Activated CD4-positive, alpha-beta T cell treated with anti-CD3 and anti-CD28 coated beads, Interleukin-2, amount 10 ng/mL, durations not matched to agents 7 days and 5 days (primary cell): ENCODE data around the gene INSIG2. TPM values are rescaled to one million over a fixed set of nuclear protein-coding genes. Genes with fewer than 3 reads are reported as not detected.

Experiments
- CTCF ChIA-PET: fragments of 350-600 bp; sonication (Branson Sonifier 250); formaldehyde crosslinking; loops from one replicate; lab custom pipeline; 2021; ENCODE audit warnings: antibody characterized with exemption; lab: Charles Lee
- POLR2A ChIA-PET: fragments of 350-600 bp; sonication (Branson Sonifier 250); formaldehyde crosslinking; loops from one replicate; lab custom pipeline; 2021; ENCODE audit warnings: antibody characterized with exemption; lab: Charles Lee
- DNase-seq: peaks from one replicate; pipeline ENCODE4 v3.0.0-alpha.2; 2020
- H3K27ac Mint-ChIP-seq: one replicate; pipeline ENCODE4 v1.8.0; 2021; ENCODE audit warnings: mild to moderate bottlenecking, moderate library complexity, mixed read lengths
- H3K27me3 Mint-ChIP-seq: one replicate; pipeline ENCODE4 v1.8.0; 2021; ENCODE audit warnings: mixed read lengths
- H3K36me3 Mint-ChIP-seq: one replicate; pipeline ENCODE4 v1.8.0; 2021; ENCODE audit warnings: low read depth, mixed read lengths
- H3K4me1 Mint-ChIP-seq: one replicate; pipeline ENCODE4 v1.8.0; 2021; ENCODE audit warnings: mixed read lengths
- H3K4me3 Mint-ChIP-seq: one replicate; pipeline ENCODE4 v1.8.0; 2021; ENCODE audit warnings: mild to moderate bottlenecking, moderate library complexity, mixed read lengths
- H3K9me3 Mint-ChIP-seq: one replicate; pipeline ENCODE4 v1.8.0; 2021; ENCODE audit warnings: mixed read lengths
- total RNA-seq, 2 experiments: library from RNA; stranded (reverse); gene quantifications; one replicate each; pipeline ENCODE4 v1.2.3, GENCODE V29; 2021

INSIG2 gene
- total RNA-seq, 2 experiments from 2014 or later = 18.4 to 25.4 TPM

- Mint-ChIP-seq H3K4me1 (peaks cover 6% of the 10 kb centered on the region), H3K27me3 (peaks cover 30% of the 10 kb centered on the region), H3K9me3 (no peaks in the 10 kb centered on the region), H3K36me3 (no peaks in the 10 kb centered on the region), H3K27ac (no peak overlapping the region), H3K4me3 (no peak overlapping the region)
- CTCF ChIA-PET = interaction anchor here (0.7 kb wide), 1 partner anchor 20 kb away, joined by 3 read pairs; no protein-coding TSS in a partner anchor
- no peak for DNase-seq
- POLR2A ChIA-PET = no interaction called here
Measured at GRCh38 chr2:118065015-118065706, 23.1 kb upstream of the INSIG2 start.

DNA sequence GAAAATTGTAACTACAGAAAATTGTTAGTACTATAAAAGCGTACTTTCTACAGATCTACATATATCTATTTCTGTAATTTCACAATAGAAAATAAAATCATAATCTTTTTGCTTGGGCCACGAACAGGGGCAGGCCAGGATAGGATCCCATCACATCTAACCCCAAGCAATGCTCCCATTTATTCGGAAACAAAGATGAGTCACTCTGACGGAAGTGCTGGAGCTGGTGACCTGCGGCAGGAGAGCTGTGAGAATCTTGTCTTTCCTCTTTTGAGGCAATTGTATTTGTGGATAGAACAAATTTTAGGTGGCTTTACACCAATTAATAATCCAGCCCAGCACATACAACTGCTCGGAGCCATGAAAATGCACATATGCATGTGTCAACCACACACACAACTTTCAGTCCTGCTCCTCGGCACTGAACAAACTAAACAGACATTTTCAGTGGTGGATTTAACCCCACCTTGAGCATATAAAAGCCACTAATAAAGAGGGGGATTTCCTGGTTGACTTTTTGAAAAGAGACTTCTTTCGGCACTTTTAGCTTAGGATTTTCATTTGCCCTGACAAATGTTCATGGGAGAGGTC lies 22.3 kb upstream of the INSIG2 start:
- CTCF ChIA-PET = interaction anchor here (0.7 kb wide), 1 partner anchor 35 kb away, joined by 3 read pairs; no protein-coding TSS in a partner anchor
- Mint-ChIP-seq H3K4me3 (no peak overlapping the region), H3K36me3 (no peaks in the 10 kb centered on the region), H3K27me3 (peaks cover 30% of the 10 kb centered on the region), H3K27ac (no peak overlapping the region), H3K4me1 (peaks cover 2% of the 10 kb centered on the region), H3K9me3 (no peaks in the 10 kb centered on the region)
- DNase-seq = no peak
- POLR2A ChIA-PET = no interaction called here

DNA sequence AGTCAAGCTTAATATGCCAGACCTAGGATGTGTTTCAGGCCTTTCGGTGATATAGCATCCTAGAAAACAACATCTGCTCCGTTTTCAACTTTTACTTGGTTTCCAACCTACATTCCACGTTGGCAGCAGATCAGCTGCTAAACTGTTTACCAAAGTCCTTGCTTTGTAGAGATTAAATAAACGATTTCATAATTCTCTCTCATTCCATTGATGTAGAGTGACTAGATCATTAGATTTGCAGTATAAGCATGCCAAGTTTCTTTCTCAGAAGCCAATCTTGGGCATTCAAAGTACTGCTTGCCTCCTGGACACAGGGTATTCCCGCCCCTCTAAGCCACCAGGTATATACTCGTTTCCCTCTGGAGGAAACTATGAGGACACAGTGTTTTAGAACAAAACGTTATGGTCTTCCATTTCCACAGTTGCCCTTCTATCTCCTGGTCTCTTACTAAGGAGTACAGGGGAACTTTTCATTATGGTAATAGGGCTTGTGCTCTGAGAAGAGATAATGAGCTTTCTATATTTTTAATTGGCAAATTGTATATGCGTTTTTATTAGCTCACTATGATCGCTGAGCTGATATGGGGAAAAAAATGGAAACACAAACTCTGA lies 10.5 kb upstream of the INSIG2 start:
- DNase-seq = no peak
- ChIA-PET POLR2A (no interaction called here), CTCF (interaction anchor here (0.8 to 2.3 kb wide), 3 partner anchors 9 to 29 kb away, joined by 3 to 9 read pairs (median 4); partner anchors contain the start of gene INSIG2)
- Mint-ChIP-seq H3K36me3 (no peaks in the 10 kb centered on the region), H3K27me3 (peaks cover 34% of the 10 kb centered on the region), H3K4me1 (no peaks in the 10 kb centered on the region), H3K4me3 (no peak overlapping the region), H3K27ac (no peak overlapping the region), H3K9me3 (no peaks in the 10 kb centered on the region)

DNA sequence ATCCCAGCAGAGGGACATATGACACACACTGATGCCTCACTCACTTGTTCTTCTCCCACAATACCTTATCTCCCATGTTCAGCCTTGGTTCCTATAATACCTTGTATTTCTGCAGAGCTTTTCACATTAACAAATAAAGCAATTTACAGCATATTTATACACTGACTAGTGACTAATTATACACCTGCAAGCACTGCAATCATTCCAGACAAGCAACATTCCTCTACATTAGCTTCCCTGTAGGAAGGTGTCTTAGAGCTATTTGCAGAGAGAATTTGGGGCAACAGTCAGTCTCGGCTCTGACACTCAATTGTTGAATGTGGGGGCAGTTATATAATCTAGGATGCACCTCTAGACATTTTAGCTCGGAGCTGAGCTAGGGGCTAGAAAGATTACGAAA lies 9.5 kb upstream of the INSIG2 start:
- Mint-ChIP-seq H3K27me3 (peaks cover 42% of the 10 kb centered on the region), H3K27ac (no peak overlapping the region), H3K36me3 (no peaks in the 10 kb centered on the region), H3K9me3 (no peaks in the 10 kb centered on the region), H3K4me3 (no peak overlapping the region), H3K4me1 (no peaks in the 10 kb centered on the region)
- POLR2A ChIA-PET = no interaction called here
- no peak for DNase-seq
- CTCF ChIA-PET = interaction anchor here (0.8 to 2.3 kb wide), 3 partner anchors 10 to 49 kb away, joined by 3 to 9 read pairs (median 3); no protein-coding TSS in a partner anchor

DNA sequence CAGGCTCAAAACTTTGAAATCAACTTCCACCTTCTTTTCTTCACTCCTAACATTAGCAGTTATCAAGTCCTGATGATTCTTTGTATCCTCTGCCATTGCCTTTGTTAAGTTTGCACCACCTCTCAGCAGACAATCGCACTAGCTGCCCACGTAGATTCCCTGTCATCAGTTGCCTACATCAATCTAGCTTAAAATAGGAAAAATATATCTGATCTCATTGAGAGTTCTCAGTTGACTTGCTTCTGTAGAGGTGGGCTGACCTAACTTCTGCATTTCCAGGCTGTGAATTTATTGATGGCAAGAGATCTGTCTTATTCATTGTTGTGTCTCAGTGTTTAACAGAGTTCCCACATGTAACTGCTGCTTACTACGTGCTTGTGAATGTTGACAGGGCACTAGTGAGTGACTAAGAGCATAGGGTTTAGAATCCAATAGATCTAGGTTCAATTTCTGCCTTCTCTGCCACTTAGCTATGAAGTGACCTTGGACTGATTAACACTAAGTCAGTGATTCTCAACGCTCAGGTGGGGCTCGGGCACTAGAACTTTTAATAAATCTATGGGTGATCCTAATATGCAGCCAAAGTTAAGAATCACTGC lies 3.7 kb upstream of the INSIG2 start:
- ChIA-PET POLR2A (interaction anchor here (0.6 kb wide), 1 partner anchor 35 kb away, joined by 3 read pairs; no protein-coding TSS in a partner anchor), CTCF (interaction anchor here (0.9 to 1.3 kb wide), 2 partner anchors 17 to 20 kb away, joined by 3 read pairs; no protein-coding TSS in a partner anchor)
- Mint-ChIP-seq H3K36me3 (no peaks in the 10 kb centered on the region), H3K4me3 (no peak overlapping the region), H3K27ac (no peak overlapping the region), H3K9me3 (no peaks in the 10 kb centered on the region), H3K27me3 (peaks cover 42% of the 10 kb centered on the region), H3K4me1 (peaks cover 10% of the 10 kb centered on the region)
- DNase-seq = no peak

DNA sequence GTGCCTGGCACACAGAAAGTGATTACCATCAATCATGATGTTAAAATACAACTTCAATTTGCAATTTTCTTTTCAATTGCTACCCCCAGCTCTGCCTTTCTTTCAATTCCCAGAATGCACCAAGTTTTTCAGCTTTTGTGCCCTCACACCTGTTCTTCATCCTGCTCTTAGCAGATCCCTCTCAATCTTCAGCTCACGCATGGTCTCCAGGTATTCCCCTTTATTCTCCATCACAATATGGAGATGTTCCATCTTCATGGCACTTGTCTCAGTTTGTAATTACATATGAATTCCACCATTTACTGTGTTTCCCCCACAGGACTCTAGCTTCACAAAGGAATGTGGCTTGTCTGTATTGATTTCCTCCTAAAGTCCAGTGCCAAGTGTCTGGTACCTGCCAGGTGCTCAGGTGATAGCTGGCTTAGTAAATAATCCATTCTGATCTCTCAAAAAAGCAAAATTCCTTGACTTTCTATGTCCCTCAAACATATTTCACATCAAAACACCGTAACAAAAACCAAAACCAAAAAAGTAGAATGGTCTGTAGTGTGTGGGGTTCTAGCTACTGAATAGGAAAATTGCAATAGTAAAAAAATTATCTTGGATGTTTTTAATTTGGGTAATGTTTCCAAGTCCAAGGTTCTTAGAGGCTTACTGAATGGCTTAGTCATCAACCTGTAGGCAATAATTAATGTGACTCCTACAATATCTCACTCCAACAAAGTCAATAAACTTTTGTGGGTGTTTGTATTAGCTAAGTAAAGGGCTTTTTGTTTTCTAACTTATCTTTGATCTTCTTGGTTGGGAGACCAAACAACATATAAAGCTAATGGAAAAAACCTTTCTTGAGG lies 2.9 kb upstream of the INSIG2 start:
- Mint-ChIP-seq H3K27me3 (peaks cover 40% of the 10 kb centered on the region), H3K27ac (no peak overlapping the region), H3K4me3 (no peak overlapping the region), H3K4me1 (peaks cover 15% of the 10 kb centered on the region), H3K36me3 (no peaks in the 10 kb centered on the region), H3K9me3 (no peaks in the 10 kb centered on the region)
- DNase-seq = no peak
- CTCF ChIA-PET = interaction anchor here (0.6 to 1.3 kb wide), 3 partner anchors 18 to 85 kb away, joined by 3 to 4 read pairs (median 3); no protein-coding TSS in a partner anchor
- POLR2A ChIA-PET = no interaction called here

GRCh38 chr2:118086024-118086633 lies 2.1 kb upstream of the INSIG2 start:
- CTCF ChIA-PET = no interaction called here

GRCh38 chr2:118089139-118089800 lies 999 bp downstream of the INSIG2 start:
- POLR2A ChIA-PET = no interaction called here
- Mint-ChIP-seq H3K9me3 (no peaks in the 10 kb centered on the region), H3K4me3 (peak overlapping the region; percentile 94), H3K27ac (peak overlapping the region; percentile 91), H3K36me3 (peaks cover 4% of the 10 kb centered on the region), H3K4me1 (peaks cover 33% of the 10 kb centered on the region), H3K27me3 (peaks cover 12% of the 10 kb centered on the region)
- CTCF ChIA-PET = interaction anchor here (0.6 to 2.7 kb wide), 8 partner anchors 14 to 1109 kb away, joined by 3 to 10 read pairs (median 3); partner anchors contain the start of gene DDX18
- peak; percentile 46 for DNase-seq

More at GRCh38 chr2:118086024-118086633, 2.1 kb upstream of the INSIG2 start:
- Mint-ChIP-seq H3K9me3 (no peaks in the 10 kb centered on the region), H3K4me1 (peaks cover 19% of the 10 kb centered on the region), H3K27me3 (peaks cover 33% of the 10 kb centered on the region), H3K4me3 (no peak overlapping the region), H3K27ac (no peak overlapping the region), H3K36me3 (no peaks in the 10 kb centered on the region)
- POLR2A ChIA-PET = no interaction called here
- DNase-seq = no peak

GRCh38 chr2:118090387-118091139 lies 2.3 kb downstream of the INSIG2 start:
- Mint-ChIP-seq H3K27ac (no peak overlapping the region), H3K4me3 (peak overlapping the region; percentile 31), H3K36me3 (peaks cover 6% of the 10 kb centered on the region), H3K9me3 (no peaks in the 10 kb centered on the region), H3K27me3 (peaks cover 2% of the 10 kb centered on the region), H3K4me1 (peaks cover 40% of the 10 kb centered on the region)
- ChIA-PET CTCF (interaction anchor here (0.6 to 2.7 kb wide), 2 partner anchors 276 to 1107 kb away, joined by 3 to 10 read pairs; partner anchors contain the start of gene DDX18), POLR2A (no interaction called here)
- no peak for DNase-seq

- peaks cover 8% of the 10 kb centered on the region for H3K36me3 Mint-ChIP-seq
Measured at GRCh38 chr2:118091140-118091478, 2.8 kb downstream of the INSIG2 start.

More at GRCh38 chr2:118091140-118091478, 2.8 kb downstream of the INSIG2 start:
- H3K27me3 Mint-ChIP-seq = peaks cover 2% of the 10 kb centered on the region
- no peak overlapping the region for H3K27ac Mint-ChIP-seq
- no peak for DNase-seq
- H3K4me1 Mint-ChIP-seq = peaks cover 42% of the 10 kb centered on the region
- H3K4me3 Mint-ChIP-seq = no peak overlapping the region
- POLR2A ChIA-PET = no interaction called here
- CTCF ChIA-PET = interaction anchor here (0.7 kb wide), 1 partner anchor 79 kb away, joined by 3 read pairs; no protein-coding TSS in a partner anchor
- H3K9me3 Mint-ChIP-seq = no peaks in the 10 kb centered on the region
